Liver (tissue), 9 donors: ENCODE measurements around the gene OR4D9. TPM values are rescaled to one million over a fixed set of nuclear protein-coding genes. Genes with fewer than 3 reads are reported as not detected.
A peak's percentile ranks its signal among the peaks of the same experiment; 100 is the strongest.

Experiments used
- DNase-seq: peaks from one replicate; pipeline ENCODE4 v3.0.0-alpha.2; 2017; ENCODE audit warnings: low spot score
- H3K27ac ChIP-seq, 2 donors: one replicate each; pipeline ENCODE4 v1.7.0; 2013; ENCODE audit warnings: inconsistent platforms in 2 of 2, low read length in 2 of 2, control low read depth in 1 of 2, low read depth in 1 of 2, mild to moderate bottlenecking in 1 of 2
- H3K27me3 ChIP-seq, 4 donors: one replicate each; pipeline versions ENCODE4 v1.6.1 to v1.7.0; 2013; ENCODE audit warnings: low read length in 3 of 4, inconsistent platforms in 1 of 4, mild to moderate bottlenecking in 1 of 4, moderate library complexity in 1 of 4; ENCODE audit not compliant: control insufficient read depth in 4 of 4, insufficient read depth in 4 of 4
- H3K36me3 ChIP-seq, 4 donors: one replicate each; pipeline versions ENCODE4 v1.6.1 to v1.7.0; 2013; ENCODE audit warnings: low read length in 3 of 4, mild to moderate bottlenecking in 3 of 4, low read depth in 1 of 4, moderate library complexity in 1 of 4; ENCODE audit not compliant: control insufficient read depth in 4 of 4, insufficient read depth in 3 of 4
- H3K4me1 ChIP-seq, 4 donors: one replicate each; pipeline versions ENCODE4 v1.6.1 to v1.7.0; 2013; ENCODE audit warnings: low read length in 3 of 4, mild to moderate bottlenecking in 3 of 4, moderate library complexity in 1 of 4; ENCODE audit not compliant: control insufficient read depth in 4 of 4, insufficient read depth in 4 of 4
- H3K4me3 ChIP-seq, 3 donors: one replicate each; pipeline versions ENCODE4 v1.6.1 to v1.7.0; 2013; ENCODE audit warnings: low read length in 3 of 3, control low read depth in 1 of 3, low read depth in 1 of 3, mild to moderate bottlenecking in 1 of 3
- H3K9ac ChIP-seq, 2 donors: one replicate each; pipeline ENCODE4 v1.7.0; 2013; ENCODE audit warnings: low read length in 2 of 2, mild to moderate bottlenecking in 2 of 2, moderate library complexity in 2 of 2, control low read depth in 1 of 2, low read depth in 1 of 2
- H3K9me3 ChIP-seq, 4 donors: one replicate each; pipeline versions ENCODE4 v1.6.1 to v1.7.0; 2013; ENCODE audit warnings: low read length in 3 of 4; ENCODE audit not compliant: control insufficient read depth in 4 of 4
- EGR1 ChIP-seq, 2 donors: IDR thresholded peaks; 2 replicates each; pipeline ENCODE4 v1.6.1; 2016 to 2018; ENCODE audit warnings: antibody characterized with exemption in 2 of 2, low read depth in 2 of 2
- GABPA ChIP-seq, 2 donors: IDR thresholded peaks in 1 of 2; conservative IDR thresholded peaks in 1 of 2; 2 replicates each; pipeline ENCODE4 v1.6.1; 2016; ENCODE audit warnings: antibody characterized with exemption in 2 of 2, mild to moderate bottlenecking in 1 of 2, moderate library complexity in 1 of 2
- HNF4A ChIP-seq, 2 donors: conservative IDR thresholded peaks; 2 replicates each; pipeline ENCODE4 v1.6.1; 2016; ENCODE audit warnings: antibody characterized with exemption in 2 of 2, mild to moderate bottlenecking in 2 of 2
- JUND ChIP-seq, 2 donors: IDR thresholded peaks; 2 replicates each; pipeline ENCODE4 v1.6.1; 2016; ENCODE audit warnings: antibody characterized with exemption in 2 of 2
- RXRA ChIP-seq, 2 donors: IDR thresholded peaks; 2 replicates each; pipeline ENCODE4 v1.6.1; 2017 to 2018; ENCODE audit warnings: antibody characterized with exemption in 2 of 2, mild to moderate bottlenecking in 1 of 2
- SP1 ChIP-seq: IDR thresholded peaks from 2 replicates; pipeline ENCODE4 v1.6.1; 2018; ENCODE audit warnings: antibody characterized with exemption, mild to moderate bottlenecking
- YY1 ChIP-seq: IDR thresholded peaks from 2 replicates; pipeline ENCODE4 v1.6.1; 2016; ENCODE audit warnings: antibody characterized with exemption, mild to moderate bottlenecking
- WGBS: extraction: QIAGEN DNeasy Blood & Tissue Kit; methylation state at CpG from one replicate; pipeline ENCODE4 v1.1.7; 2013; 5-methylcytosine and 5-hydroxymethylcytosine counted together
- polyA plus RNA-seq, 2 donors: library from polyadenylated mRNA; stranded (reverse) in 1 of 2; unstranded in 1 of 2; fragments of 200-250 nt in 1 of 2; fragments of >200 nt in 1 of 2; fragmentation: Nextera tagmentation in 1 of 2; extraction: Ambion mirVana in 1 of 2; gene quantifications; one replicate each; pipeline versions ENCODE4 v1.2.1 to v1.2.3, GENCODE V29; 2013 to 2015
- total RNA-seq, 2 donors: library from RNA; depleted of rRNA; stranded (reverse); fragments of >200 nt; gene quantifications; one replicate each; pipeline ENCODE4 v1.2.3, GENCODE V29; 2014
- TF ChIP-seq, protein P1 (sequence below): IDR thresholded peaks from 2 replicates; pipeline ENCODE4 v1.6.1; 2016; ENCODE audit warnings: antibody characterized with exemption, mild to moderate bottlenecking
- TF ChIP-seq, protein P2 (sequence below): fragments of 150-350 bp; IDR thresholded peaks from 2 replicates; pipeline ENCODE4 v1.5.1; 2017; ENCODE audit warnings: improper control_type of control experiment, low read depth, low read length; ENCODE audit not compliant: missing input control
- TF ChIP-seq, protein P3 (sequence below): IDR thresholded peaks from 2 replicates; pipeline ENCODE4 v1.6.1; 2016; ENCODE audit warnings: antibody characterized with exemption
- TF ChIP-seq, protein P4 (sequence below): IDR thresholded peaks from 2 replicates; pipeline ENCODE4 v1.6.1; 2016; ENCODE audit warnings: antibody characterized with exemption
- donor health status: healthy.
- donor health status: healthy.
- donor health status: healthy.
- donor health status: healthy.
- donor health status: healthy.

OR4D9 gene
- total and polyA plus RNA-seq, 4 donors, result not detected

DNA sequence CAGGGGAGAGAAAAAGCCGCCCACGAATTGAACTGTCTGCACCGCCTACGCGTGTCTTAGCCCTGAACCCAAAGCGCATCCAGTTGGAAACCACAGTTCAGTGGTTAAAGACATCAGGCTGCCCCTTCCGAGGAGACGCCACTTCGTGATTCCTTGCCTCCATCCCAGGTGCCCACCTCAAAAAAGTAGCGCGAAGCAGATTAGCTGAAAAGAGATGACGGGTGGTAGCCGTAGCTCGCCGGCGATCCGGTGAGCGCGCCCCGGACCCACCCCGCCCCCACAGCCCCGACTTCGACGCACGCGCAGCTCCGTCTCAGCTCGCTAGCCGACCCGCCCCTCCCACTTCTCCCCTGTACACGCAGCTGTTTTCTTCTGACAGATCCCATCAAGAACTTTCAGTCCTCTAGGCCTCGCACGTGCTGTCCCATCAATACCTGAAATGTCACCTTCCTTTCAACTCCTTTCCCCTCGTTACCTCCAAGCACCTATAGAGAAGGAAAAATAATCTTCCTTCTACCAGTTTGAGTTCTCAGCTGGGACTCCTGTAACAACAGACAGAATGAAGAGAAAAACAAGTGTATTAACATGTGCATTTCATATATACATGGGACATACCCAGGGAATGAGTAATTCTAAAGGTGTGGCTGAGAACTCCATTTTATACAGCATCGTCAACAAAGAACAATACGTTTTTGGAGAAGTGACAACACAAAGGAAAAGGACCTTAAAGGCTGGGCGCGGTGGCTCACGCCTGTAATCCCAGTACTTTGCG lies 49.5 kb downstream of the OR4D9 start:
- H3K9ac ChIP-seq, result peak overlapping the region; percentile 57 to 61
- WGBS, result 10% methylated on average over 40 of the region's 40 CpGs
- peak overlapping the region; percentile 50 to 94 (median 53) for H3K4me3 ChIP-seq
- H3K27me3 ChIP-seq, result no peaks in the 10 kb centered on the region
- peak overlapping the region; percentile 51 to 80 for H3K27ac ChIP-seq
- peak; percentile 82 for DNase-seq
- no peaks in the 10 kb centered on the region for H3K36me3 ChIP-seq
- peaks cover 0 to 17% (median 6%) of the 10 kb centered on the region in 4 donors for H3K4me1 ChIP-seq
- TF ChIP-seq GABPA (IDR thresholded peaks at IDR 0.05 in 1 of 2, conservative IDR thresholded peaks at IDR 0.05 in 1 of 2) (no peak), SP1 (peak; percentile 10)
- peaks cover 0 to 9% (median 0%) of the 10 kb centered on the region in 4 donors for H3K9me3 ChIP-seq

DNA sequence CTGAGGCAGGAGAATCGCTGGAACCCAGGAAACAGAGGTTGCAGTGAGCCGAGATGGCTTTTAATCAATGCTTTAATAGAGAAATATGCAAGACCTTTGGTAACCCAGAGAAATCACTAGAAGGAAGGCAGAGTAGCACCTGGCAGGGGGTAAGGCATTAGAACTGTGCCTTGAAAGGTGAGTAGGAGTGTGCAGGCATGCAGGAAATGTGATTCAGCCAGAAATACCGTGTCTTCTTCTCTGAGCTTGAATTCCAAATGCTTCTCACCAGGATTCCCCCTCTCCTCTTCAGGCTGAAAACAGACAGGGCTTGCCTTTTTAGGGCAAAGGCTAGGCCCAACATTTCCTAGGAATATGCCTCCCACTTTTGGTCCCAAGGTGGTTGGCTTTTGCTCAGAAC lies 51.0 kb downstream of the OR4D9 start:
- TF ChIP-seq, protein P1, sequence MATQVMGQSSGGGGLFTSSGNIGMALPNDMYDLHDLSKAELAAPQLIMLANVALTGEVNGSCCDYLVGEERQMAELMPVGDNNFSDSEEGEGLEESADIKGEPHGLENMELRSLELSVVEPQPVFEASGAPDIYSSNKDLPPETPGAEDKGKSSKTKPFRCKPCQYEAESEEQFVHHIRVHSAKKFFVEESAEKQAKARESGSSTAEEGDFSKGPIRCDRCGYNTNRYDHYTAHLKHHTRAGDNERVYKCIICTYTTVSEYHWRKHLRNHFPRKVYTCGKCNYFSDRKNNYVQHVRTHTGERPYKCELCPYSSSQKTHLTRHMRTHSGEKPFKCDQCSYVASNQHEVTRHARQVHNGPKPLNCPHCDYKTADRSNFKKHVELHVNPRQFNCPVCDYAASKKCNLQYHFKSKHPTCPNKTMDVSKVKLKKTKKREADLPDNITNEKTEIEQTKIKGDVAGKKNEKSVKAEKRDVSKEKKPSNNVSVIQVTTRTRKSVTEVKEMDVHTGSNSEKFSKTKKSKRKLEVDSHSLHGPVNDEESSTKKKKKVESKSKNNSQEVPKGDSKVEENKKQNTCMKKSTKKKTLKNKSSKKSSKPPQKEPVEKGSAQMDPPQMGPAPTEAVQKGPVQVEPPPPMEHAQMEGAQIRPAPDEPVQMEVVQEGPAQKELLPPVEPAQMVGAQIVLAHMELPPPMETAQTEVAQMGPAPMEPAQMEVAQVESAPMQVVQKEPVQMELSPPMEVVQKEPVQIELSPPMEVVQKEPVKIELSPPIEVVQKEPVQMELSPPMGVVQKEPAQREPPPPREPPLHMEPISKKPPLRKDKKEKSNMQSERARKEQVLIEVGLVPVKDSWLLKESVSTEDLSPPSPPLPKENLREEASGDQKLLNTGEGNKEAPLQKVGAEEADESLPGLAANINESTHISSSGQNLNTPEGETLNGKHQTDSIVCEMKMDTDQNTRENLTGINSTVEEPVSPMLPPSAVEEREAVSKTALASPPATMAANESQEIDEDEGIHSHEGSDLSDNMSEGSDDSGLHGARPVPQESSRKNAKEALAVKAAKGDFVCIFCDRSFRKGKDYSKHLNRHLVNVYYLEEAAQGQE, result no peak
- no peak for TF ChIP-seq EGR1 (IDR thresholded peaks at IDR 0.05; ENCODE audit: low read depth in 2 of 2)
- no peak for TF ChIP-seq RXRA (IDR thresholded peaks at IDR 0.05)
- no peak for TF ChIP-seq JUND (IDR thresholded peaks at IDR 0.05)
- no peak for TF ChIP-seq YY1
- TF ChIP-seq, protein P2, sequence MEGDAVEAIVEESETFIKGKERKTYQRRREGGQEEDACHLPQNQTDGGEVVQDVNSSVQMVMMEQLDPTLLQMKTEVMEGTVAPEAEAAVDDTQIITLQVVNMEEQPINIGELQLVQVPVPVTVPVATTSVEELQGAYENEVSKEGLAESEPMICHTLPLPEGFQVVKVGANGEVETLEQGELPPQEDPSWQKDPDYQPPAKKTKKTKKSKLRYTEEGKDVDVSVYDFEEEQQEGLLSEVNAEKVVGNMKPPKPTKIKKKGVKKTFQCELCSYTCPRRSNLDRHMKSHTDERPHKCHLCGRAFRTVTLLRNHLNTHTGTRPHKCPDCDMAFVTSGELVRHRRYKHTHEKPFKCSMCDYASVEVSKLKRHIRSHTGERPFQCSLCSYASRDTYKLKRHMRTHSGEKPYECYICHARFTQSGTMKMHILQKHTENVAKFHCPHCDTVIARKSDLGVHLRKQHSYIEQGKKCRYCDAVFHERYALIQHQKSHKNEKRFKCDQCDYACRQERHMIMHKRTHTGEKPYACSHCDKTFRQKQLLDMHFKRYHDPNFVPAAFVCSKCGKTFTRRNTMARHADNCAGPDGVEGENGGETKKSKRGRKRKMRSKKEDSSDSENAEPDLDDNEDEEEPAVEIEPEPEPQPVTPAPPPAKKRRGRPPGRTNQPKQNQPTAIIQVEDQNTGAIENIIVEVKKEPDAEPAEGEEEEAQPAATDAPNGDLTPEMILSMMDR, result no peak
- TF ChIP-seq, protein P3, sequence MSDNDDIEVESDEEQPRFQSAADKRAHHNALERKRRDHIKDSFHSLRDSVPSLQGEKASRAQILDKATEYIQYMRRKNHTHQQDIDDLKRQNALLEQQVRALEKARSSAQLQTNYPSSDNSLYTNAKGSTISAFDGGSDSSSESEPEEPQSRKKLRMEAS, result no peak
- TF ChIP-seq, protein P4, sequence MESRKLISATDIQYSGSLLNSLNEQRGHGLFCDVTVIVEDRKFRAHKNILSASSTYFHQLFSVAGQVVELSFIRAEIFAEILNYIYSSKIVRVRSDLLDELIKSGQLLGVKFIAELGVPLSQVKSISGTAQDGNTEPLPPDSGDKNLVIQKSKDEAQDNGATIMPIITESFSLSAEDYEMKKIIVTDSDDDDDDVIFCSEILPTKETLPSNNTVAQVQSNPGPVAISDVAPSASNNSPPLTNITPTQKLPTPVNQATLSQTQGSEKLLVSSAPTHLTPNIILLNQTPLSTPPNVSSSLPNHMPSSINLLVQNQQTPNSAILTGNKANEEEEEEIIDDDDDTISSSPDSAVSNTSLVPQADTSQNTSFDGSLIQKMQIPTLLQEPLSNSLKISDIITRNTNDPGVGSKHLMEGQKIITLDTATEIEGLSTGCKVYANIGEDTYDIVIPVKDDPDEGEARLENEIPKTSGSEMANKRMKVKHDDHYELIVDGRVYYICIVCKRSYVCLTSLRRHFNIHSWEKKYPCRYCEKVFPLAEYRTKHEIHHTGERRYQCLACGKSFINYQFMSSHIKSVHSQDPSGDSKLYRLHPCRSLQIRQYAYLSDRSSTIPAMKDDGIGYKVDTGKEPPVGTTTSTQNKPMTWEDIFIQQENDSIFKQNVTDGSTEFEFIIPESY, result no peak
- TF ChIP-seq HNF4A (conservative IDR thresholded peaks at IDR 0.05), result no peak
- no peak for TF ChIP-seq SP1
- DNase-seq, result no peak
- H3K36me3 ChIP-seq, result no peaks in the 10 kb centered on the region
- H3K4me1 ChIP-seq, result peaks cover 0 to 14% (median 5%) of the 10 kb centered on the region in 4 donors
- peaks cover 0 to 9% (median 0%) of the 10 kb centered on the region in 4 donors for H3K9me3 ChIP-seq
- no peaks in the 10 kb centered on the region for H3K27me3 ChIP-seq
- H3K4me3 ChIP-seq, result no peak overlapping the region
- no peak overlapping the region for H3K9ac ChIP-seq
- WGBS, result 93% methylated on average over 3 of the region's 3 CpGs
- H3K27ac ChIP-seq, result no peak overlapping the region

Other genes starting within 250 kb of the OR4D9 start
- under 1 TPM in 1 of 2 donors, not detected in 1; 0.25 TPM for gene OR5AN1, start 152.6 kb upstream of the OR4D9 start, total RNA-seq
- gene OR5AN1, start 152.6 kb upstream of the OR4D9 start, polyA plus RNA-seq, result under 1 TPM in 1 of 2 donors, not detected in 1; 0.06 TPM
- gene OR5A2, start 85.1 kb upstream of the OR4D9 start, total RNA-seq, result not detected
- gene OR5A2, start 85.1 kb upstream of the OR4D9 start, polyA plus RNA-seq, result not detected
- gene OR5A1, start 75.1 kb upstream of the OR4D9 start, total RNA-seq, result not detected
- gene OR5A1, start 75.1 kb upstream of the OR4D9 start, polyA plus RNA-seq, result not detected
- not detected for gene OR4D6, start 54.6 kb upstream of the OR4D9 start, total RNA-seq
- gene OR4D6, start 54.6 kb upstream of the OR4D9 start, polyA plus RNA-seq, result not detected
- gene OR4D10, start 38.2 kb upstream of the OR4D9 start, total RNA-seq, result not detected
- not detected for gene OR4D10, start 38.2 kb upstream of the OR4D9 start, polyA plus RNA-seq
- not detected for gene OR4D11, start 8.0 kb upstream of the OR4D9 start, total RNA-seq
- not detected for gene OR4D11, start 8.0 kb upstream of the OR4D9 start, polyA plus RNA-seq
- gene OSBP, start 104.2 kb downstream of the OR4D9 start, total RNA-seq, result 10 to 100 TPM; 25.3 to 92.5 TPM
- gene OSBP, start 104.2 kb downstream of the OR4D9 start, polyA plus RNA-seq, result 10 to 100 TPM; 16.5 to 47.8 TPM
- 10 to 100 TPM in 1 of 2 donors, 1 to 10 TPM in 1; 4.9 to 14.4 TPM for gene PATL1, start 157.5 kb downstream of the OR4D9 start, total RNA-seq
- gene PATL1, start 157.5 kb downstream of the OR4D9 start, polyA plus RNA-seq, result 10 to 100 TPM; 10.4 to 14.7 TPM
- not detected for gene OR10V1, start 202.3 kb downstream of the OR4D9 start, total RNA-seq
- gene OR10V1, start 202.3 kb downstream of the OR4D9 start, polyA plus RNA-seq, result not detected
- gene STX3, start 243.8 kb downstream of the OR4D9 start, total RNA-seq, result 1 to 10 TPM; 7.0 to 8.5 TPM
- 1 to 10 TPM; 3.3 to 4.7 TPM for gene STX3, start 243.8 kb downstream of the OR4D9 start, polyA plus RNA-seq